Left kidney (tissue), 2 donors: ENCODE measurements around the gene CES2. TPM values are rescaled to one million over a fixed set of nuclear protein-coding genes. Genes with fewer than 3 reads are reported as not detected.

Experiments
- DNase-seq: peaks from one replicate; pipeline ENCODE4 v3.0.0-alpha.2; 2013
- polyA plus RNA-seq: library from polyadenylated mRNA; unstranded; fragments of 120-200 nt; gene quantifications from one replicate; pipeline ENCODE4 v1.2.1, GENCODE V29; 2013; ENCODE audit not compliant: insufficient read length

Gene CES2
- polyA plus RNA-seq, 1 donor = 41.1 TPM

DNA sequence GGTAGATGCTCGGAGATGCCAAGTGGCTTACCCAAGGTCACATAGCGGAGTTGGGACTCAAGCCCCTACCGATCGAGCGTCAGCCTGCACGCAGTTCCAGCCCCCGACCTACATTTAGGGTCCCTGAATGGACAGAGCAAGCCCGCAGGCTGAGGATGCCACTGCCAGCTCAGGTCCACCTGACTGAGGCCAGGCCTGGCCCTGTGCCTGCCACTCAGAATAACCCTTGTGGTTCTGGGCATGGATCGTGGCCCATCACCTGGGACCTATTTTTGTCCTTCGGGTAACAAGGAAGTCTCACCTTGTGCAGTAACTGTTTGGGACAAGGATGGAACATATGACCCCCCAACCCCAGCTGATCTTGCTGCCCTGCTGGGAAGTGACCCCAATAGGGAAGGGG, 33.7 kb upstream of the CES2 start:
- no peak for DNase-seq

DNA sequence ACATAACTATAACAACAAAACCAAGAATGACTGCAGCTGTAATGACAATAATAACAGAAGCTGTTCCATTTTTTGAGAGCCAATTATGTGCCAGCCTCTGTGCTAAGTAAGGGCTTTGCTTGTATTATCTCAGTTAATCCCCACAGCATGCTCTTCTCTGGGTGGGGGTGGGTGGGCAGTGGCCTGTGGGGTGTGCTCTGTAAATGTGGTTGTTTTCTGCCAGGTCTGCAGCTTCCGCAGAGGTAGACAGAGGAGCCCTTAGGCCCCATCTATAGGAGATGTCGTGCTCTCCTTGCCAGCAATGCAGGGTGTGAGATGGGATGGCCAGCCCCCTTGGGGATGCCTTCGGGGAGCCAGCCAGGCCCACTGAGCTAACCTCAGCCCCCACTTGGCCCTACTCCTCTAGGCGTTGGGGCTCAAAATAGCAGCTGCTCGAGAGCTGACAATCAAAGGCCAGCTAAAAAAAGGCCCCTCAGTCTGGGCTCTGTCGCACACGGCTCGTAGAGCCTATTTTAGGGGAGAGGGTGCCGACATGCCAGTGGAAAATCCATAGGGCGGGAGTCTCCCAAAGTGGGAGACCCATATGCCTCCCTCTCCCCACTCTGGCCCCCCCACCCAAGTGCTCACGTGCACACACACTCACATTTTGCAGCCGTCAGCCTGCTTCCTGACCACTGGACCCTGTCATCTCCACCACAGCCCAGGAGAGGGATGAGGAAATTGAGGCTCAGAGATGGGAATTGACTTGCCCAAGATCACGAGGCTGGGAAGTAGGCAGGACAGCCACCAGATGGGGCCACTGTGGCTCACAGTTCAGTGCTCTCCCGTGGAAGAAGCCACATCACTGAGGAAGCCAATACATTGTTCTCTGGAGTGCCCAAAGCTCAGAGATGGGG, 32.4 kb upstream of the CES2 start:
- DNase-seq = no peak

DNA sequence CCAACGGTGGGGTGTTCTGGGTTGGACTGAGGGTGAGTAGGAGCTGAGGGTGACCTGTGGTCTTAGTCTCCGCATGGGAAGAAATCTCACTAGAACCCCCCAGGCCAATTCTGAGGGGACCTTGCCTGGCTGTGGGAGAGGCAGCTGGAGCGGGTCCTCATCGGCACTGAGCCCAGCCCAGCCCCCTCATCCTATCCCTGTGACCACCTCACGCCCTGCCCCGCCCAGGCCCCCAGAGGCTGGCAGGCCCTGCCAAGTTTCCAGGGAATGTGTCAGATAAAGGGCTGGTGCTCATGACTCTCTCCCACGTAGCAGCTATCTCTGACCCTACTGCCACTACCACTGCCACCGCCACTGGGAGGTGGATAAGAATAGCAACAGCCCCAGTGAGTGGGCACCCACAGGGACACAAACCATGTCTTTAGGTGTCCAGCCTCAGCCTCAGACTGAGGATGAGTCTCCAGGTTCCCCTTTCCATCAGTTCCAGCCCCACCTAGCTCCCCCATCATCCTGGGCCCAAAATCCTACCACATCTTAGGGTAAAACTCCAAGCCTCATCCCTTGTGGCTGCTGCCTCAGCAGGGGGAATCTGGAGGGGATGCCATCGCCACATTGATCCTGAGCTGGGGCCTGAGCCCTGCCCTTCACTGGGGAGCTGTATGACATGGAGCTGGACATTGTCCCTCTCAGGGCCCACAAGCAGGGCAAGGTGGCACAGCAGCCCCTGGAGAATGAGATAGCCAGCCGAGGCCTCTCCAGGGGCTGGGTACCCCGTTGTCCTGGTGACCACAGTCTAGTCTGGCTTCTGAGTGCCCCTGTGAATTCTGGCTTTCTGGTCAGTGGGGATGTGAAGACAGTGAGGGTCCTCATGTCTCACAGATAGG, 31.5 kb upstream of the CES2 start:
- no peak for DNase-seq

DNA sequence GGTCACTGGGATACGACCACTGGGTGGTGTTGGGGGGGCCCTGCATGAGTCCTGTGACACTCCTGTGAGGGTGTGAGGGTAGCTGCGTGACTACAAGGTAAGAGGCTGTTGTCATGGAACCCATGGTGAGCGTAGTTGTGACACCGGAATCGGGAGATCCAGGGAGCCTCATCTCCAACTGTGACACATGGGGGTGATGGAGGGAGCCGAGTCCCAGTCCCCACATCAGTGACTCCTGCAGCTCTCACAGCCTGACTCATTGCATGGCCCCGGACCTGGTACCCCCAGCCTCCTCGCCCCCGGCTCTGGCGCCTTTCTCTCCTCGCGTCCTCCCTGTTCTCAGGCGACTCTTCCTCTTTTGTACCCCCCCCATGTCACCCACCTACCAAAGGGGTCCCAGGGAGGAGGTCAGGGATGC, 30.9 kb upstream of the CES2 start:
- DNase-seq = no peak

DNA sequence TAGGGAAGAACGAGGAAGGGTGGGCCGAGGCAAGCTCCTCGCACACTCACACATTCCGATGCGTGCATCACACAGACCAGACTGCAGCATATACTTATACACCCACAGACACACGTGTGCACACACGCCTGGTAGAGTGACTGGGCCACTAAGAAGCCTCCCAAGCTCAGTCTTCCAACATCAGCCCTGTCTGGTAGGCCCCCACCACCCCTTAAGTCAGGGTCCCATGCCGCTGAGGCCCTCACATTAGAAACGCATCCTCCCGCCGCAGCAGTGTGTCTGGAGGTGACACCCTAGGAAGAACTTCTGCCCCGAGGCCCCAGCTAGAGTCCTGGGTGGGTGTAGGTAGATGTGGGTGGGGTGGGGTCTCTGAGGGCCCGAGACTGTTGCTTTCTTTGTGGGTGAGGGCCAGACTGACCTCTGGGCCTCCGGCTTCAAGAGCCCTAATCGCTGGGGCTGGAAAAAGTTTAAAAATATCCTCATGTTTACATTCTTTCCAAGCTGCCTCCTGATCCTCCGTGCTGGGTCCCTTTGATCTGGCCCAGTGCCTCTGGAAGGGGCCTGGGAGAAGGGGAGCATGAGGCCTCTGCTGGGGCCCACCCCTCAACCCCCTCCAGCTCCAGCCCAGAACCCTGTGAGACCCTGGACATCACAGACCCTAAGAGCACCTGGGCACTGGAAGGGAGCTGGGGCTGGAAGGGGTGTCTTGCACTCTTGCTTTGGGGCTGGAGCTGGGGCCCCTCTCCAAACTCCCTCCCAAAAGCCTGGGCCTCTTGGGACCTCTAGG, 30.3 kb upstream of the CES2 start:
- no peak for DNase-seq

DNA sequence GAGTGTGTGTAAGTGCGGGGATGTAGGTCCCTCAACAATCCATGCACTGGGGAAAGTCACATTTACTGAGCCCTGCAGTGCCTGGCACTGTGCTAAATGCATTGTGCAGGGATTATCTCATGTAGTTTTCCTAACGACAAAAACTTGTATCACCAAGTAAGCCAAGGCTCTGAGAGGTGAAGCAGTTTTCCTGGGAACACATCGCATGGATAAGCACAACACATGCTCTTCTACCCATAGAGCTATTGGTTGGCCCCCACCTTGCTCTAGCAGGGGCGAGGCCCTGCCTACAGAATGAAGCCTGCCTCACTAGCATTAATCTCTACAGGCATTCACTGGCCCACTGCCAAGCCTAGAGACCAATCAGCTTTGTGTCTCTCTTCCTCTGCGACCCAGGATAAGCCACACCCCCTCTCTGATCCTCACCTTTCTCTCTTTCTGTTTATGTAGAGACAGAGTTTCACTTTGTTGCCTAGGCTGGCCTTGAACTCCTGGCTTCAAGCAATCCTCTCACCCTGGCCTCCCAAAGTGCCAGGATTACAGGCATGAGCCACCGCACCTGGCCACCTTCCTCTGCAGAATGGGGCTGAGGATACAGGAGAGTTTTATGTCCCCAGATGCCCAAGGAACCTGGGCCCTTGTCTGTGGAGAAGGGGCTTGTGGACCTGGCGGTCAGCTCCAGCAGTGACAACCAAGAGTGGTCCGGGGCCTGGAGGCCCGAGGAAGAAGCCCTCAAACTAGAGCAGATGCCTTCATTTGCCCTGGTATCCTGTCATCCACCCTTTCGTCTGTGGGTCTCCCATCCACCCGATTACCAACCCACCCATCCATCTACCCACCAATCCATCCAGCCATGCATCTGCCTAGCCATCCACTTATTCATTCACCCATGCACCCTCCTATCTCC, 29.4 kb upstream of the CES2 start:
- DNase-seq = peak; percentile 61

DNA sequence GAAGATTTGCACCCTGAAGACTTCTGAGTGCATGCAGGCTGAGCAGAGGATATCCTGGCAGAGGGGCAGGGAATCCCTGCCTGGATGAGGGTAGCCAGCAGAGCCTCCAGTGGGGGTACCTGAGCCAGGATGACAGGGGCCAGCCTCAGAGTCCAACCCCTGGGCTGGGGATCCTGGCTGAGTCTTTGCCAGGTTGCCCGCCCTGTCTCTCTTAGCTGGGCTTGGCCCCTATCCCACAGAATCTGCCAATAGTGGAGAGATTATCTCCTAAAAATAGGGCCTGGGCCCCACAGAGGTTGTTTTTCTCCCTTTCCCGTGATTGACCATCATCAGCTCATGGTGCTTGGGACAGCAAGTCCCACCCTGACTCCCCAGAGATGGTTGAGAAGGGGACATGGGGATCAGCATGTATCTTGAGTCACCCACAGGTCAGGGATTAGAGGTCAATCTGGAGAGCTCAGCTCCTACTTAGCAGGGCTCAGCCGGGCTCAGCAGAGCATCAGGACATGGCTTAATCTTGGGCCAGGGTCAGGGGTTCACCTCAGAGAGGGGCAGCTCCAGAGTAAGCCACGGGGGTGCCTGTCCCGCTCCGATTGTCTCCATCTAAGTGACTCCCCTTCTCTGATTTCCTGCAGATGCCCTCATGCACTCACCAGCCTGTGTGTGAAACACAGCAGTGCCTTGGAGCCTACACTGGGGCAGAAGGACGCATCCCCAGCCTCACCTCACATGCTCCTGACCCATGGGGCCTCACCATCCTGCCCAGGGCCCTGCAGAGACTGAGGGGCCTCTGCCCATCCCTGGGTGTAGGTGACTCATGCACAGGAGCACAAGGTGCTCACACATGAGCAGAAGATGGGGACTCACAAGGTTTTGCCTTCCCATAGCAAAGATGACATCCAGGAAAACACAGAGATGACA, 28.1 kb upstream of the CES2 start:
- DNase-seq = no peak

DNA sequence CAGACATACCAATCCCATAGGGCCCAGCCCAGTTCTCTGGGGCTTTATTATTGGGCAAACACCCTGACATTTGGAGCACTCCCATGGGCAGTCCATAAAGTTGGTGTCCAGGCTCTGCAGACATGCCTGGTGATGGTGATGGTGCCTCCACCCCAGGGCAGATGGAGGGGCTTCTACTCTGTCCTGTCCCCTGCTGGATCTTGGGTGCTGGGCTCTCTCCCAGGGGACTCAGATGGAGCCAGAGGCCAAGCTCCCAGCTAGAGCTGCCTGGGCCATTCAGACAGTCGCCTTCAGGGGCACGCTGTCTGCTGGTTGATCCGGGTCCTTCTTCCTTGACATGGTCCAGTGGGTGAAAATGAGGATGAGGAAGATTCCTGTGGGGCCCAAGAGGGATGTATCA, 27.2 kb upstream of the CES2 start:
- no peak for DNase-seq

DNA sequence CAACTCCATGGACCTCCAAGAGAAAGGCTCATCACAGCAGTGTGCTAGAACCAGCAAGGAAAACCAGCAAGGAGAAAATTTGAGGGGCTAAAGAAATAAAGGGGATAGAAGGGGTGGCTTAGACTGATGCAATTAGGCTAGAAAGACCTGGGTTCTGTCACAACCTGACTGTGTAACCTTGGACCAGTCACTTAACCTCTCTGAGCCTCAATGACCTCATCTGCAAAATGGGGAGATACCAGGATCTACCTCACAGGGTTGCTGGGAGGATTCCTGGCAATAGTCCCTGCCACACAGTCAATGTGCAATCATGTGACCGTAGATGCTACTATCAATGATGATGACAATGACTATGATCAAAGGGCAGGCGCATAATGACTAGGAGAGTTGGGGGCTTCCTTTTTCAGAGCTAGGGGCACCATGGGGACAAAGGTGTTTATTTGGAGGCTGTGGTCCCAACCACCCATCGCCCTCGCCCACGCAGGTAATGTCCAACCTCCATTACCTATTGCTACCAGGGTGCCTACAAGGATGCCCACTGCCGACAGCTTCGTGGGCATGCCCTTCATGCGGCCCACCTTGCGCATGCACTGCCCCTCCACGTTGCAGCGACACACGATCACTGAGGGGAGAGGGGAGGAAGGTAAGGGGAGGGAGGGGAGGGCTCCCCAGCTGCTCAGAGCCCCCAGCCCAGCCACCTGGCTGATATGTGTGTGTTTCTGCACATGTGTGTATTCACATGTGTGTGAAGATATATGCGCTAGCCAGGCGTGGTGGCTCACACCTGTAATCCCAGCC, 26.4 kb upstream of the CES2 start:
- no peak for DNase-seq

DNA sequence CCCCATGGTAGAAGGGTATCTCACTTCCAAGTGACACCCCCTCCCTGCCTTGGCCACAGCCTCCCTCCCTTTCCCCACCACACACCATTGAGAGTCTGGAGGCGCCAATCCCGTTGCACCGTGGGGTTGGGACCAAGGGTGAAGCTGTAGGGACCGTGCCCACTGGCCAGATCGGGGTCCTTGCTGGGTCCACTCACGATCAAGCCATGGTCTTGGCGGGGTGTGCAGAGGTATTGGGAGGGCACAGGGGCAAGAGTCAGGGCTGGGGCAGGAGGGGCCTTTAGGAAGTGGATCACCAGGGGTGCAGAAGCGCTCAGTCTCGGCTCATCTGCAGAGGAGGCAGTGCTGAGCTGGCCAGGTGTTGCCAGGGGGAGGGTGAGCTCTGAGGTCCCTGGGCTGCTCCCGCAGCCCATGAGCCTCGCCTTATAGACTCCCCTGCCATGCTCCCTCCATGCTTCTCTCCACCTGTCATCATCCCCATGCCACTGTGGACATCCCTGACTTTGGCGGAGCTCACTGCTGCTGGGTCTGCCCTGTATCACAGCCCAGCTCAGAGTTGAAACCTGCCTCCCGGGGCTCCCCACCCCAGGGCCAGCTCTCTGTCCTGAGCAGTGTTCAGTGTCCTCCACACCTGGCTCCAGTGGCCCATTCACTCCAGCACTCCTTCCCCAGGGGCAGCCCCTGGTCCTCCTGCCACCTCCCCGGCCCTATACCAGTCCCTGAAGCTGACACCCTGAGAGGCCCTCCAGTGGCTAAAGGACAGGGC, 25.0 kb upstream of the CES2 start:
- no peak for DNase-seq

DNA sequence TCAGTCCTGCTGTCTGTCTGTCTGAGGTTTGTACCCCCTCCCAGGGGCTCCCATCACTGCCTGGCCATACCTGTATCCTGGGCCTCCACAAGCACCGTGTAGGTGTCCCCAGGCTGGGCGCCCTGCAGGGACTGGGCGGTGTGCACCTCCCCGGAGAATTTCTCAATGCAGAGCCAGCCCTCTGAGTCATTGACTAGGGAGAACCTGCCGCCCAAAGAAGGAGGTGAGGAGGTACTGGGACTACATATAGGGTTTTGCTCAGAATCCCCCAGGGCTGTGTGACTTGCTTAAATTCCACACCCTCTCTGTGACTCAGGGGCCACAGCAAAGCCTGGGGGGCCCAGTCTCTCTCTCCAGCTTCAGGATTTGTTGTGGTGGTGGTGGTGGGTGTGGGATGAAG, 24.2 kb upstream of the CES2 start:
- no peak for DNase-seq

DNA sequence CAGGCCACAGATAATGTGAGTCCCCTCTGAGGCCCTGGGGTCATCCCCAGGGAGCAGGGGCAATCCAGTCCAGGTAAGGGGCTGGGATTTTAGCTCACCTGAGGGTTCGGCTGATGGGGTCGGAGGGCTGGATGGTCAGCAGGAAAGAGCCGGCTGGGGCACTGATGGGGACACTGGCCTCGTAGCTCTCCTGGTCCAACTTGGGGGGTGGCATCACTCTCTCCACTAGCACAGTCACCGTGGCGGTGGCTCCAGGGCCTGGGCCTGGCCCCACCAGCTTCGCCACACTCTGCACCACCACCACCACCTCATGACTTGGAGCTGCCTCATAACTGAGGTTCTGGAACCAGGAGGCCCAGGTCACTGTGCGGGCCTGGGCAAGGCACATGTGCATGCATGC, 23.5 kb upstream of the CES2 start:
- no peak for DNase-seq

DNA sequence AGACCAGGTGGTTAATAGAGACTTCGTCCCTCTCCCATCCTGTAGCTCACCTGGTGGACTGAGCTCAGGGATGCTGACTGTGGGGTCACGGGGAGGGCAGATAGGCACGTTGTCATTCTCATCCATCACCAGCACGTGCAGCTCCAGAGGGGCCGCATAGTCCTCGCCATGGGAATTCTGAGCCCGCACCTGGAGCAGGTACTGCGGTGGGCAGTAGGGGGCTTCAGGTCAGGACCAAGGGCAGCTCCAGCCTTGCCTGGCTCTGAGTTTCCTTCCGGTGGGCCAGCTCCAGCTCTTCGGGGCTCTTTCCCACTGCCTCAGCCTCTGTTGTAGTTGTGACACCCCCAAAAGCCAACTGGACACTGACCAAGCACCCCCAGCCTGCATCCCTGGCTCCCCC, 22.2 kb upstream of the CES2 start:
- no peak for DNase-seq

DNA sequence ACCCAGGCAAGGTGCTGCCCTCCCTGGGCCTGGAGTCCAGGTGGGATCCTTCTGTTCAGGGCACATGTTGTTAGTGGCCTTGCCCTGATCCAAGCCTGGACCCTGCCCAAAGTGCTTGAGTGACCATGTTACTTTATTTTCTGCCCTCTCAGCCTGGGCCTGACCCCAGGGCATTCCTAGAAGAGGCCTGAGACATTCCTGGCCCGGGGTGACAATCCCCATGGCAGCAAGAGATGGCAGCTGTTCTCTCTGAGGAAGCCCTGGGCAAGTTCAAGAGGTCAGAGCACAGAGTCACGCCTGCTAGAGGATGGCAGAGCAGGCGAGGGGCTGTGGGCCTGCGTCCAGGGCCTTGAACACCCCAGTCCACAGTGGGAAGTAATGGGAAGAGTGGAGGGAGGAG, 21.6 kb upstream of the CES2 start:
- DNase-seq = no peak

DNA sequence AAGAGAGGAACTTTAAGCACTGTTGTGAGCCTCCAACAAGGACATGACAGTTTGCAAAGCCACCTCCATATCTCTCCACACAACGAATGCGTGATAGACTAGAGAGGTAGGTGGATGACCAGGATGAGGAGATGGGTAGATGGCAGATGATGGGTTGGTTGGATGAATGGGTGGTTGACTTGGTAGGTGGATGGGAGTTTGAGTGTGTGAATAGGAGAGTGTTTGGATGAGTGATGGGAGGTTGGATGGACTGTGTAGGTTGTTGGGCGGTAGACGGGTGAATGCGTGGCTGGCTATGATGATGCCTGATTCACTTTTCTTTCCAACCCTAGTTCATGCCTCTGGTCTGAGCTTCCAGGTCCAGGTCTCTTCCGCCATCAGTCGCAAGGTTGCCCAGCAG, 20.8 kb upstream of the CES2 start:
- DNase-seq = no peak

DNA sequence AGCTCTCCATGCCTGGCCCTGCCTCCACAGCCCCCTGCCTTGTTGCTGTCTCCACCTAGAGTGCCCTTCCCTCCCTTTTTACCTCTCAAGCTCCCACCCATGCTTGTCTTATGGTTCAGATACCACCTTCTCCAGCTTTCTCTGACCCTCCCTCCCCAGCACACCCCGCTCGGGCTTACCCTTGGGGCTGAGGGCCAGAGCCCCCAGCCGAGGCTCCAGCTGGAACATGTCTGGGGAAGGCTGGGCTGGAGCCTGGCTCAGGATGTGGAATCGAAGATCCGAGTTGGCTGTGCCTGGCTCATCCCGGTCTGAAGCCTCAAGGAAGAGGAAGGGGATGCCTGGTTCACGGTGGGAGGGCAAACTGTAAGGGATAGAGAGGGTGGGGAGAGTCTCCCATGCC, 20.3 kb upstream of the CES2 start:
- DNase-seq = no peak

DNA sequence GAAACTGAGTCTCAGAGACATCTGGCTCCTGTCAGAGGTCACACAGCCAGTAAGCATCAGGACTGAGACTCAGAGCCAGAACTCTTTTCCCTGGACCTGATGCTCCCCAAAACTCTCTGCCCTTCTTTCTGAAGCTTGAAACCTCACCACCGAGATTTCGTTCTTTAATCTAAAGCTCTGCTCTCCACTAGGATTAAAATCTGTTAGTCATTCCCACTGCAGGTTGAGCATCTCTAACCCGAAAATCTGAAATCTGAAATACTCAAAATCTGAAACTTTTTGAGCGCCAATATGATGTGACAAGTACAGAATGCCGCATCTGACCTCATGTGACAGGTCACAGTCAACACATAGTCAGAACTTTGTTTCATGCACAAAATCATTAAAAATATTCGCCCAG, 18.8 kb upstream of the CES2 start:
- DNase-seq = no peak

DNA sequence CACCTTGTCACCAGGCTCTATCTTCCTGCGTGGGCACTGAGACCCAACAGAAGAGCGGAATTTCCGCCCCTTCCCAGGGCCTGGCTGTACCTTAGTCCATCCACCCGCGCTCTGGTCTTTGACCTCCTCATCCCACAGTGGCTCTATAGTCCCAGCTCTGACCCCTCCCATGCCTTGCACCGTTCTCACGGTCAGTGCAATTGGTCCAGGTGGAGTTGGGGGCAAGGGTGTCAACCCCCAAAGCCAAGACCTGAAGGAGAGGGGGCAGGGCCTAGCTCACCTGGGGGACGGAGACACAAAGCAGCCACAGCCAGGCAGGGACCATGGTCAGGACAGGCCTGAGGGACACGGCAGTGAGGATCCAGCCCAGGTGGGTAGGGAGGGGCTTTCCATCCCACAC, 17.6 kb upstream of the CES2 start:
- no peak for DNase-seq

DNA sequence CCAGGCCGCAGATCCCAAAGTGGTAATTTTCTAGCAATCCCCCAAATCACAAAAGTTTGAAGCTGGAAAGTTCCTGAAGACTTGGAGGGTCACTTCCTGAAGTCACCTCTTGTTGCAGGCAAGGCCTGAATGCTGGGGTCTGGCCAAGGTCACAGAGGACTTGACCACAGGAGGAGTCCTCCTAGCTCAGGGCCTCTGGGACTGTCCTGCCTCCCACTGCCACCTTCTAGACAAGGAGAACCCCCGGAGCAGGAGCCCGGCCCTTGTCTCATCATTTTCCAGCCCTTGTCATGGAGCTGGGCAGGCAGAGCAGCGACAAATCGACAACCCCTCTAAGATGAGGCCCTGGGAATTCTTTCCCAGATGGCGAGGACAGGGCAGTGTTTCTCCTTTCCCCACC, 17.0 kb upstream of the CES2 start:
- DNase-seq = no peak
